GM18861 (cell line): ENCODE data around the gene FLOT2.
"Not testable (repeated sequence)": the region's sequence is repeated elsewhere in the genome, so short reads cannot be mapped to it uniquely, and the experiment has no call there.

ENCODE experiments used
- ATAC-seq: cut with Tn5 transposase; IDR thresholded peaks from one replicate; pipeline ENCODE4 v1.9.1; 2021; ENCODE audit not compliant: unreplicated experiment

FLOT2 gene

DNA sequence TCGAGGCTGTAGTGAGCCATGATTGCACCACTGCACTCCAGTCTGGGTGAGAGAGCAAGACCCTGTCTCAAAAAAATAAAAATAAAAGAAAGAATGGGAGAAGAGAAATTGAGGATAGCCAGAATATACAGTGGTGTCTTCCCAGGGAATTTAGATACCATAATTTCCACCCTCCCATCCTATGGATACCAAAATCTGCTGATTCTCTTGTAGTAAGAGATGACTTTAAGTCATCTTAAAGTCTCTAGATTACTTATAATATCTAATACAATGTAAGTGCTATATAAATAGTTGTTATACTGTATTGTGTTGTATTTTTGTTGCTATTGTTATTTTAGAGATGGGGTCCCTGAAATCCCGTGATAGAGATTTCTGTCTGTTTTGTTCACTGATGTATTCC, 44.2 kb downstream of the FLOT2 start:
- ATAC-seq, result no peak

DNA sequence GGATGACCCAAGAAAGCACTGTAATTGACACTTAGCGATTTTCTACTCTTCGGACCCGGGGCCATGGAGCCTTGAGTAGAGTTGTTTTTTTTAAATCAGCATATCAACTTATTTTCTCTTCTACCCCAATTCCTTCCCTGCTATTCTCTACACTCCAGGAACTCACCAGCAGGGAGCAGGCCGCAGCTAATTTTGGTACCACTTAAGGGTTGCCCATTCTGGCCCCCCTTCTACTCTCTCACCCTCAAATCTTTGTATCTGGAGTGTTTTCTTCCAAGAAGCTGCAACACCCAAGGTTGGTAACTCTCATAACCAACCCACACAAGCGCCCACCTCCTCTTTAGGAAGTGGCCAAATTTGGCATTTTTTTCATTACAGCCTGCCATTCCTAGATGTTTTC, 48.3 kb downstream of the FLOT2 start:
- ATAC-seq, result no peak

DNA sequence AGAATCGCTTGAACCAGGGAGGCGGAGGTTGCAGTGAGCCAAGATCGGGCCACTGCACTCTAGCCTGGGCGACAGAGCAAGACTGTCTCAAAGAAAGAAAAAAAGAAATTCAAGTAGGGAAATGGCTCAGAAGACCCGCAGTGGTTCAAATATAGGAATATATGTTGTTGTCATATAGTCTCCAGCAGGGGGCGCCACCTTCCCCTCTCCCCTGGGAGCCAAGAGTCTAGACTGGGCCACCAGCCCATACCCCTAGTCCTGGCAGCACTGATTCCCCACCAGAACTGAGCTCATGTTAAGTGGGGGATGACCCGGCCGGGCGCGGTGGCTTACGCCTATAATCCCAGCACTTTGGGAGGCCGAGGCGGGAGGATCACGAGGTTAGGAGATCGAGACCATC, 48.9 kb downstream of the FLOT2 start:
- not testable (repeated sequence) for ATAC-seq

GRCh38 chr17:28846699-28847098, 50.8 kb downstream of the FLOT2 start:
- not testable (repeated sequence) for ATAC-seq

- no peak for ATAC-seq
These were observed 51.3 kb downstream of the FLOT2 start for GRCh38 chr17:28846231-28846630.

DNA sequence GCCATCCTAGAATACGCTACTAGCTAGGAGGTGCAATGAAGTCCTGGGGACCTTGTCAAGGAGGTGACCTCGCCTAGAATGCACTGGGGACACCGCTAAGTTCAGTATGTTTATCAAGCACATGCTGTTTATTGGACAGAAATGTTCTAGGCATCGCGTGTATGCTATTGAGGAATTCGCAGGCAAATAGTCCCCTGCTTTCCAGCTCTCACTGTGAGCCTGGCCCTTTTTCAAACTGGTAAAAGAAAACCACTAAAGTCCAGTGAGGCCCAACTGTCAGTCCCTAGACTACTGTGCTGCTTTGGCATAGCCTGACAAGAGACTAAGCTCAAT, 53.8 kb downstream of the FLOT2 start:
- ATAC-seq, result no peak

DNA sequence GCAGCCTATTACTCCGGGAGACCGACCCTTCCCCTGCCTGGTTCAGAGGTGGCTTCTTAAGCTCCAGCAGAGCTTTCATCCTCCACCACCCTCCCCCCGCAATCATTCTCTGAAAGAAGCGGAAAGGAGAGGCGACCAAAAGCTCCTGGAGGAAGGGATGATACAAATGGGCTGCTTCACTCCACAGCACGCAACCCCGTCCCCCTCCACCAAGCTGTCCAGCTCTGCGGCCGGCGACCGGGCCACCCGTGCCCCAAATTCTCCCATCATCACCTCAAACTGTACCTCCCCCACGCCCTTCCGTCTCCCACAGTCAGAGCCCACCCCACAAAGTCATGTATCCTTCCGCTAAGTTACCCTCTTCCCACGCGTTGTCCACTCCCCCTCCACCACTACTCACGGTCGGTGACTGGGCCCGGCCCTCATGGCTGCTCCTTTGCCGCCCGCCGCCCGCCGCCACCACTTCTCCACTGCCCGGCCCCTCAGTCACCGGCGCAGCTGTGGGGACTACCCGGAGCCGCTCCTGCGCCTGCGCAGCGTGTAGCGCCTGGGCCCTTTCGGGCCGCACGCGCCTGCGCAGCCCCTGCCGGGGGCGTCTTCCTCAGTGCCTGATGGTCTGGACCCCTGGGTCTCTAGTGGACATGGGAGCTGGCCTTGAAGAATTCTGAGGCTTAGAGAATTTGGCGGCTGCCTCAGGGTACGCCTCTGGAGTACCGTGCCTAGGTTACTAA, 55.1 kb downstream of the FLOT2 start, which contains the start of gene FAM222B:
Gene FAM222B (minus strand): TSS at position 509 of the 731 bp plus-strand sequence. CDS start 76,123 bp downstream, outside the sequence.
- peak; percentile 84 for ATAC-seq

GRCh38 chr17:28841901-28842281, 55.6 kb downstream of the FLOT2 start:
- ATAC-seq, result no peak

DNA sequence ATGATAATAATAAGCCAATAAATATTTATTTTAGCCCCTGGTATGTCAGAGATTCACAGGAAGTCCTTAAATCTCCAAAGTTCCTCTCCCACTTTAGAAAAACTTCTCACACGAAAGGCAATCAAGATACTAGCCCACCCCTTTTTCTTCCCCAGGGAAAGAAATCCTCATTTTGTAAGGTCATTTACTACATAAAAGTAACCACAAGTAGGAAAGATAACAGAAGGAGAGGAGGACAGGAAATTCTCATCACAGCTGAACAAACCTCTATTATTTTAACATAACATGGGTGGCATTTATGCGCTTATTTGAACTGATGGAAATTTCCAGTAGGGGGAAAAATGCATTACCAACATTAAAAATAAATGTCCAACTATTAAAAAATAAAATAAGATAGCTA, 58.3 kb downstream of the FLOT2 start:
- no peak for ATAC-seq

- ATAC-seq, result not testable (repeated sequence)
These were observed 61.0 kb downstream of the FLOT2 start for GRCh38 chr17:28836541-28836940.

DNA sequence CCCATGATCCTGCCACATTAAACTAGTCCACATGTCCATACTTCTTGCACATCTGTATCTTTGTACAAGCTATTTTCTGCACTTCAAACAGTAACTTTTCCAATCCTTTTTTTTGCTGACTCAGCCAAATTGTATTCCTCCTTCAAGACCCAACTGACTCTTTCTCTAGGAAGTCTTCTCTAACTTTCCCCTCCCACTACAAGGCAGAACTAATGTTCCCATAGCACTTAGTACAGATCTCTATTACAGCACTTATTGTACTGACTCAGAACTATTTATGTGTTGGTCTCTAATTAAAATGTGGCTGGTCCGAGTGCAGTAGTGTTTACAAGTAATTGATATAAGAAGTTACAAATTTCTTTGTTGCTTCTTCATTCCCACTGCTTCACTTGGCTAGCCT, 63.1 kb downstream of the FLOT2 start:
- no peak for ATAC-seq
